ENCODE data around the gene CLRN2.

Gene CLRN2

DNA sequence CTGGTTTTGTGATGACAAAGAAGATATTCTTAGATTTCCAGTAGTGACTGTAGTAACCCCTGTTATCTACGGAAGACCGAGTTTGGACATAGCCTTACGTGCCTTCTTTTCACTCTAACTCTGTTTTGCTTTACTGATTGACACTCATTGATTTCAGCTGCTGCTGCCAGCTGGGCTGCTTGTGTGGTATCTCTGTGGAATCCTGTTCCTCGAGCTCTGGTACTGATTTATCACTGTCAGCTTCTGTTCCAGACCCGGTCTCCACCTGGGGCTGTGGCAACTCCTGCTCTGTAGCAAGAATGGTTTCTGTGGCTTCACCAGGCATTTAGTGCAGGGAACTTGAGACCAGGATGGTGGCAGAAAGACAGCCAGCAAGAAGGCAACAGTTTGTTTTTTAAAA, 37.5 kb downstream of the CLRN2 start:
- no peak for TF ChIP-seq EZH2phosphoT487 (IDR thresholded peaks at IDR 0.05; ENCODE audit: borderline replicate concordance)
- TF ChIP-seq, protein P1, sequence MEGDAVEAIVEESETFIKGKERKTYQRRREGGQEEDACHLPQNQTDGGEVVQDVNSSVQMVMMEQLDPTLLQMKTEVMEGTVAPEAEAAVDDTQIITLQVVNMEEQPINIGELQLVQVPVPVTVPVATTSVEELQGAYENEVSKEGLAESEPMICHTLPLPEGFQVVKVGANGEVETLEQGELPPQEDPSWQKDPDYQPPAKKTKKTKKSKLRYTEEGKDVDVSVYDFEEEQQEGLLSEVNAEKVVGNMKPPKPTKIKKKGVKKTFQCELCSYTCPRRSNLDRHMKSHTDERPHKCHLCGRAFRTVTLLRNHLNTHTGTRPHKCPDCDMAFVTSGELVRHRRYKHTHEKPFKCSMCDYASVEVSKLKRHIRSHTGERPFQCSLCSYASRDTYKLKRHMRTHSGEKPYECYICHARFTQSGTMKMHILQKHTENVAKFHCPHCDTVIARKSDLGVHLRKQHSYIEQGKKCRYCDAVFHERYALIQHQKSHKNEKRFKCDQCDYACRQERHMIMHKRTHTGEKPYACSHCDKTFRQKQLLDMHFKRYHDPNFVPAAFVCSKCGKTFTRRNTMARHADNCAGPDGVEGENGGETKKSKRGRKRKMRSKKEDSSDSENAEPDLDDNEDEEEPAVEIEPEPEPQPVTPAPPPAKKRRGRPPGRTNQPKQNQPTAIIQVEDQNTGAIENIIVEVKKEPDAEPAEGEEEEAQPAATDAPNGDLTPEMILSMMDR (conservative IDR thresholded peaks at IDR 0.05; ENCODE audit: low read length), result no peak
- H3K36me3 ChIP-seq (ENCODE audit: insufficient read depth, low read length), result no peaks in the 10 kb centered on the region
- H3K4me3 ChIP-seq (ENCODE audit: low read length, poor library complexity, severe bottlenecking), result no peak overlapping the region
- H3K79me2 ChIP-seq (ENCODE audit: insufficient read depth, low read length), result no peaks in the 10 kb centered on the region
- peaks cover 4% of the 10 kb centered on the region for H3K4me1 ChIP-seq (ENCODE audit: insufficient read depth, low read length, poor library complexity, severe bottlenecking)
- H3K9me3 ChIP-seq (ENCODE audit: insufficient read depth, low read depth, low read length), result no peaks in the 10 kb centered on the region
- H3F3A ChIP-seq (ENCODE audit: low read depth), result no peaks in the 10 kb centered on the region
- no peaks in the 10 kb centered on the region for H3K9me2 ChIP-seq (replicated peaks; ENCODE audit: low read depth, low read length)
- H4K20me1 ChIP-seq (ENCODE audit: insufficient read depth, low read length, poor library complexity, severe bottlenecking), result no peaks in the 10 kb centered on the region
- H3K9ac ChIP-seq (ENCODE audit: low read depth, low read length, poor library complexity, severe bottlenecking), result no peak overlapping the region
- no peaks in the 10 kb centered on the region for H3K27me3 ChIP-seq (ENCODE audit: insufficient read depth, low read length, poor library complexity, severe bottlenecking)
- no peak overlapping the region for H2AFZ ChIP-seq (ENCODE audit: low read length)
- H3K4me2 ChIP-seq (ENCODE audit: low read depth, low read length, poor library complexity, severe bottlenecking), result no peak overlapping the region

DNA sequence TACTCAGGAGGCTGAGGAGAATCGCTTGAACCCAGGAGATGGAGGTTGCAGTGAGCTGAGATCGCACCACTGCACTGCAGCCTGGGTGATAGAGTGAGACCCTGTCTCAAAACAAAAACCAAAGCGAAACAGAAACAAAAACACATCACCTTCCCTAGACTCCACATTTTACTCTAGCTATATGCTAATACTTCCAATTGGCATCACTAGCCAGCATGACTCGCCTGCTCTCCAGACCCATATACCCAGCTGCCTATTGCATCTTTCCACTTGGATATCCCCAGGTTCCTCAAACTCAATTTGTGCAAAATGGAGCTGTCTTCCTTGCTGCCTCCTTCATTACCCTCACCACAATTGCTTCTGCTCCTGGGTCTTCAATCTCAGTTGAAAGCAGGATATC, 39.6 kb downstream of the CLRN2 start:
- H3K79me2 ChIP-seq (ENCODE audit: insufficient read depth, low read length), result no peaks in the 10 kb centered on the region
- H4K20me1 ChIP-seq (ENCODE audit: insufficient read depth, low read length, poor library complexity, severe bottlenecking), result no peaks in the 10 kb centered on the region
- no peaks in the 10 kb centered on the region for H3K9me2 ChIP-seq (replicated peaks; ENCODE audit: low read depth, low read length)
- TF ChIP-seq, protein P1 (conservative IDR thresholded peaks at IDR 0.05; ENCODE audit: low read length), result no peak
- TF ChIP-seq EZH2phosphoT487 (IDR thresholded peaks at IDR 0.05; ENCODE audit: borderline replicate concordance), result no peak
- no peaks in the 10 kb centered on the region for H3F3A ChIP-seq (ENCODE audit: low read depth)
- H3K4me3 ChIP-seq (ENCODE audit: low read length, poor library complexity, severe bottlenecking), result no peak overlapping the region
- H3K36me3 ChIP-seq (ENCODE audit: insufficient read depth, low read length), result no peaks in the 10 kb centered on the region
- no peaks in the 10 kb centered on the region for H3K27me3 ChIP-seq (ENCODE audit: insufficient read depth, low read length, poor library complexity, severe bottlenecking)
- no peaks in the 10 kb centered on the region for H3K9me3 ChIP-seq (ENCODE audit: insufficient read depth, low read depth, low read length)
- no peak overlapping the region for H3K9ac ChIP-seq (ENCODE audit: low read depth, low read length, poor library complexity, severe bottlenecking)
- H2AFZ ChIP-seq (ENCODE audit: low read length), result no peak overlapping the region
- no peaks in the 10 kb centered on the region for H3K4me1 ChIP-seq (ENCODE audit: insufficient read depth, low read length, poor library complexity, severe bottlenecking)
- H3K4me2 ChIP-seq (ENCODE audit: low read depth, low read length, poor library complexity, severe bottlenecking), result no peak overlapping the region

DNA sequence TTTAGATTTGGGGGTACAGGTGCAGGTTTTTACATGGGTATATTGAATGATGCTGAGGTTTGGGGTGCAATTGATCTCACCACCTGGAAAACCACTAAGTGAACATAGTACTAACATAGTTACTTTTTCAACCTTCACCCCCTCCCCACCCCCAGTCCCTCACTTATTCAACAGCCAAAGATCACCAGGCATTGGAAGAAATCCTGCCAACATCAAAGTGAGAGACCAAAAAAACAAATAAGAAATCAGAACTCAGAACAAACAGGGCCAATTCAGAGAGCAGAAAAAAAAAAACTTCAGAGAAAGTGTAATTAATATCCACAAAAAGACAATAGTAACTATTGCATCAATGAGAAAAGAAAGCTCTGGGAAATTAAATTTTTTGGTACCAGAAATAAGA, 41.5 kb downstream of the CLRN2 start:
- Histone ChIP-seq H3K9me2 (replicated peaks; ENCODE audit: low read depth, low read length) (no peaks in the 10 kb centered on the region), H3K4me2 (ENCODE audit: low read depth, low read length, poor library complexity, severe bottlenecking) (no peak overlapping the region), H2AFZ (ENCODE audit: low read length) (no peak overlapping the region), H3K79me2 (ENCODE audit: insufficient read depth, low read length) (no peaks in the 10 kb centered on the region), H3K4me3 (ENCODE audit: low read length, poor library complexity, severe bottlenecking) (no peak overlapping the region), H4K20me1 (ENCODE audit: insufficient read depth, low read length, poor library complexity, severe bottlenecking) (no peaks in the 10 kb centered on the region), H3F3A (ENCODE audit: low read depth) (no peaks in the 10 kb centered on the region), H3K36me3 (ENCODE audit: insufficient read depth, low read length) (no peaks in the 10 kb centered on the region), H3K27me3 (ENCODE audit: insufficient read depth, low read length, poor library complexity, severe bottlenecking) (no peaks in the 10 kb centered on the region), H3K4me1 (ENCODE audit: insufficient read depth, low read length, poor library complexity, severe bottlenecking) (no peaks in the 10 kb centered on the region), H3K9ac (ENCODE audit: low read depth, low read length, poor library complexity, severe bottlenecking) (no peak overlapping the region), H3K9me3 (ENCODE audit: insufficient read depth, low read depth, low read length) (no peaks in the 10 kb centered on the region)
- TF ChIP-seq EZH2phosphoT487 (IDR thresholded peaks at IDR 0.05; ENCODE audit: borderline replicate concordance), result no peak
- TF ChIP-seq, protein P1 (conservative IDR thresholded peaks at IDR 0.05; ENCODE audit: low read length), result no peak
